K562 (cell line): ENCODE data around the gene SIRT7. TPM values are rescaled to one million over a fixed set of nuclear protein-coding genes. Genes with fewer than 3 reads are reported as not detected.

Experiments
- ATAC-seq: fragments of 200-7000 bp; cut with Tn5 transposase; 3 replicates; pipeline ENCODE4 v1.9.1; 2020; ENCODE audit warnings: moderate library complexity
- BruUV-seq: library from RNA; stranded (reverse); fragments of 400-500 nt; replicated peaks from 2 replicates; lab custom pipeline; 2021; lab: Mats Ljungman, UMichigan
- CTCF ChIA-PET: fragments of 300-600 bp; formaldehyde crosslinking; extraction: SDS; loops from one replicate; lab custom pipeline; 2021; ENCODE audit warnings: low intra/inter-chr PET ratio; lab: Yijun Ruan, JAX
- POLR2A ChIA-PET: fragments of 300-600, 350-650 bp; sonication (Branson Sonifier 250); formaldehyde crosslinking; extraction: SDS; loops from one replicate; lab custom pipeline; 2021; ENCODE audit warnings: antibody characterized with exemption, inconsistent platforms; lab: Yijun Ruan, JAX
- DNase-seq, 4 experiments: peaks; one replicate each; pipeline versions ENCODE4 v3.0.0 to v3.0.0-alpha.2; 2011 to 2018; ENCODE audit warnings: low spot score in 3 of 4, mixed read lengths in 3 of 4; ENCODE audit errors: extremely low read depth in 1 of 4
- FAIRE-seq: peaks from 2 replicates; lab custom pipeline; 2011; peaks lifted over from hg19 to GRCh38; lab: Jason Lieb, UNC
- H2AFZ ChIP-seq: 2 replicates; pipeline ENCODE4 v1.6.0; 2011; ENCODE audit warnings: low read depth, low read length, control low read depth, inconsistent platforms
- H3K27ac ChIP-seq: fragments of 200-600 bp; 3 replicates; pipeline ENCODE4 v1.8.0; 2011; ENCODE audit warnings: low read depth, mild to moderate bottlenecking, control low read depth, inconsistent platforms, low read length, moderate library complexity, mixed read lengths; ENCODE audit errors: extremely low read depth
- H3K27me3 ChIP-seq, 2 experiments: fragments of 300-600 bp in 1 of 2; 2 replicates in 1 of 2; 3 replicates in 1 of 2; pipeline versions ENCODE4 v1.6.0 to v1.8.0; 2011; ENCODE audit warnings: inconsistent platforms in 2 of 2, low read length in 2 of 2, mild to moderate bottlenecking in 1 of 2, mixed read lengths in 1 of 2, moderate library complexity in 1 of 2; ENCODE audit not compliant: control insufficient read depth in 2 of 2, insufficient read depth in 2 of 2
- H3K36me3 ChIP-seq: fragments of 300-600 bp; 3 replicates; pipeline ENCODE4 v1.8.0; 2011; ENCODE audit warnings: mild to moderate bottlenecking, low read length, inconsistent platforms; ENCODE audit not compliant: control insufficient read depth, insufficient read depth
- H3K4me1 ChIP-seq, 2 experiments: fragments of 200-600 bp in 1 of 2; replicated peaks in 1 of 2; 2 replicates in 1 of 2; 3 replicates in 1 of 2; pipeline versions ENCODE4 v1.5.1 to v1.8.0; 2011; ENCODE audit warnings: inconsistent platforms in 2 of 2, low read length in 2 of 2, mild to moderate bottlenecking in 1 of 2, mixed read lengths in 1 of 2, moderate library complexity in 1 of 2; ENCODE audit not compliant: control insufficient read depth in 2 of 2, insufficient read depth in 2 of 2
- H3K4me2 ChIP-seq: 2 replicates; pipeline ENCODE4 v1.6.1; 2011; ENCODE audit warnings: low read length, control low read depth, inconsistent platforms, mixed read lengths; ENCODE audit not compliant: insufficient read depth
- H3K4me3 ChIP-seq: fragments of 200-600 bp; sonication (generic), shearing (Covaris generic); 2 replicates; pipeline ENCODE4 v1.5.1; 2016; ENCODE audit warnings: control low read depth, inconsistent platforms
- H3K79me2 ChIP-seq: fragments of 200-600 bp; 3 replicates; pipeline ENCODE4 v1.8.0; 2011; ENCODE audit warnings: low read length, inconsistent platforms; ENCODE audit not compliant: control insufficient read depth, insufficient read depth
- H3K9ac ChIP-seq, 2 experiments: 2 replicates each; pipeline versions ENCODE4 v1.6.0 to v1.6.1; 2011; ENCODE audit warnings: low read depth in 2 of 2, low read length in 2 of 2, control low read depth in 1 of 2, inconsistent platforms in 1 of 2, mild to moderate bottlenecking in 1 of 2, mixed read lengths in 1 of 2; ENCODE audit not compliant: insufficient read depth in 1 of 2
- H3K9me1 ChIP-seq: one replicate; pipeline ENCODE4 v1.6.0; 2011; ENCODE audit warnings: inconsistent platforms, mild to moderate bottlenecking, low read length, moderate library complexity; ENCODE audit not compliant: control insufficient read depth, insufficient read depth
- H3K9me3 ChIP-seq: replicated peaks from 2 replicates; pipeline ENCODE4 v1.5.1; 2011; ENCODE audit warnings: low read depth, low read length, inconsistent platforms; ENCODE audit not compliant: control insufficient read depth, insufficient read depth
- H4K20me1 ChIP-seq: replicated peaks from 2 replicates; pipeline ENCODE4 v1.6.1; 2011; ENCODE audit warnings: low read length, inconsistent platforms, mixed read lengths; ENCODE audit not compliant: control insufficient read depth, insufficient read depth
- CBX1 ChIP-seq: sonication (generic); IDR thresholded peaks from 2 replicates; pipeline ENCODE4 v1.6.1; 2016; ENCODE audit warnings: antibody characterized with exemption, low read depth, mild to moderate bottlenecking
- CBX2 ChIP-seq: fragments of 200-600 bp; sonication (generic); IDR thresholded peaks from one replicate; pipeline ENCODE4 v1.6.1; 2012; ENCODE audit warnings: mild to moderate bottlenecking, low read length, inconsistent platforms; ENCODE audit not compliant: insufficient read depth, poor library complexity, severe bottlenecking
- CXXC5 ChIP-seq: fragments of 250-450 bp; sonication (Bioruptor Pico); IDR thresholded peaks from 2 replicates; pipeline ENCODE4 v1.8.0; 2022; ENCODE audit warnings: inconsistent platforms, mild to moderate bottlenecking, moderate library complexity
- E2F4 ChIP-seq: sonication (generic); formaldehyde crosslinking; IDR thresholded peaks from 2 replicates; pipeline ENCODE4 v1.8.0; 2022; ENCODE audit warnings: mild to moderate bottlenecking, low read depth, missing genetic modification reagents
- HDAC1 ChIP-seq, 2 experiments: fragments of 450-650 bp; IDR thresholded peaks; 2 replicates each; pipeline ENCODE4 v1.6.1; 2016 to 2017; ENCODE audit warnings: inconsistent platforms in 1 of 2, mild to moderate bottlenecking in 1 of 2, moderate library complexity in 1 of 2
- HMGN3 ChIP-seq: IDR thresholded peaks from 2 replicates; pipeline ENCODE4 v1.6.1; 2011; ENCODE audit warnings: borderline replicate concordance, low read depth, mild to moderate bottlenecking, mixed read lengths, low read length; ENCODE audit not compliant: insufficient read length; ENCODE audit errors: extremely low read depth
- MAZ ChIP-seq, 2 experiments: fragments of 450-650 bp in 1 of 2; sonication (generic) in 1 of 2; formaldehyde crosslinking; IDR thresholded peaks in 1 of 2; conservative IDR thresholded peaks in 1 of 2; 2 replicates each; pipeline versions ENCODE4 v1.4.0 to v1.5.0; 2020; ENCODE audit warnings: mild to moderate bottlenecking in 1 of 2, missing genetic modification reagents in 1 of 2
- MITF ChIP-seq: IDR thresholded peaks from 2 replicates; pipeline ENCODE4 v1.6.1; 2014; ENCODE audit warnings: antibody characterized with exemption
- NCOA1 ChIP-seq: fragments of 450-650 bp; IDR thresholded peaks from 2 replicates; pipeline ENCODE4 v1.6.1; 2016; ENCODE audit warnings: low read depth
- SAFB ChIP-seq: fragments of 200-400 bp; formaldehyde crosslinking; IDR thresholded peaks from 2 replicates; pipeline ENCODE4 v1.6.1; 2017; ENCODE audit warnings: low read depth, low read length, borderline replicate concordance
- TEAD4 ChIP-seq, 2 experiments: sonication (generic) in 1 of 2; formaldehyde crosslinking in 1 of 2; IDR thresholded peaks; 2 replicates each; pipeline versions ENCODE4 v1.6.1 to v1.8.0; 2012 to 2022; ENCODE audit warnings: borderline replicate concordance in 1 of 2, inconsistent platforms in 1 of 2, low read length in 1 of 2, mild to moderate bottlenecking in 1 of 2, missing genetic modification reagents in 1 of 2
- TFE3 ChIP-seq: fragments of 450-650 bp; formaldehyde crosslinking; IDR thresholded peaks from 2 replicates; pipeline ENCODE4 v1.4.0; 2020; ENCODE audit warnings: mild to moderate bottlenecking, mixed read lengths
- ZNF134 ChIP-seq: fragments of 250-450 bp; sonication (Bioruptor Pico); conservative IDR thresholded peaks from 2 replicates; pipeline ENCODE4 v1.4.0; 2020
- ZNF395 ChIP-seq: fragments of 200-800 bp; sonication (Bioruptor generic); IDR thresholded peaks from 2 replicates; pipeline ENCODE4 v1.6.1; 2017; ENCODE audit warnings: missing genetic modification characterization, missing compliant biosample characterization
- WGBS: fragments of 100-300 bp; shearing (Covaris generic); methylation state at CpG from one replicate; pipeline ENCODE4 v1.1.6; 2016; ENCODE audit warnings: low coverage, mixed read lengths; ENCODE audit not compliant: insufficient coverage; ENCODE audit errors: missing lambda C conversion rate; 5-methylcytosine and 5-hydroxymethylcytosine counted together
- in situ Hi-C: fragments of 300-500 bp; cut with MboI; formaldehyde crosslinking; loops from 4 replicates; pipeline ENCODE4 v1.15.0; 2018; ENCODE audit warnings: inconsistent platforms, mixed read lengths
- intact Hi-C: fragments of 100-400 bp; cut with micrococcal nuclease; formaldehyde crosslinking; loops from 2 replicates; pipeline ENCODE4 v1.14.2; 2022
- polyA plus RNA-seq, 8 experiments: library from polyadenylated mRNA; depleted of rRNA in 4 of 8; stranded (reverse) in 5 of 8; unstranded in 3 of 8; fragments of >200 nt; fragmentation: Nextera tagmentation in 2 of 8; fragmentation: Illumina TruSeq in 1 of 8; extraction: Ambion mirVana in 2 of 8; extraction: Trizol in 1 of 8; gene quantifications; 2 replicates each; pipeline versions ENCODE4 v1.2.1 to v1.2.3, GENCODE V29; 2011 to 2014; ENCODE audit warnings: inconsistent platforms in 1 of 8, missing spikeins in 1 of 8
- total RNA-seq, 7 experiments: library from RNA; depleted of rRNA in 6 of 7; stranded (reverse); fragments of >200 nt in 6 of 7; fragmentation: Illumina TruSeq in 2 of 7; extraction: Trizol in 2 of 7; gene quantifications; 2 replicates each; pipeline versions ENCODE4 v1.2.1 to v1.2.3, GENCODE V29; 2011 to 2021; ENCODE audit warnings: low replicate concordance in 1 of 7

SIRT7 gene
- total and polyA plus RNA-seq, 9 of the 15 experiments (the other 6 are each of a cell fraction or from before 2014, with no cell fraction given) = 1.6 to 54.8 (median 20.3) TPM

DNA sequence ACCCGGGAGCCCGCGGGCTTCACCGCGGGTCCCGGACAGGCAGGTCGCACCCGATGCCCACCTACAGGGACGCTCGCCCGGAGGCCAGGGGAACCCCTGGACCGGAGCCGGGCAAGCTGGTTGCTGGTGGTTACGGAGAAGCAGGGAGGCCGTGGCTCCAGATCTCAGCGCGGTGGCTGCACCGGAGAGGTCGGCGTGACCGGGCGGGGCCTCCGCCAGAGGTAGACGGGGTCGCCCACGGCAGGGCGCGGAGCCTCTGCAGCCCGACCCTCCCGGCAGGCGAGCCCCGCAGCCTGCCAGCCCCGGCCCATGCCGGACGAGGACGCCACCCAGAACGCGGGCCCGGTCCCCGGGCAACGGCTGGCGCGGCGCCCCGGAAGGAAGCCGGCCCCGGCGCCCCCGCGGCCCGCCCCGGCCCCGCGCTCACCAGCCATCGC, 7.1 kb downstream of the SIRT7 start:
- H2AFZ ChIP-seq = no peak overlapping the region
- H3K36me3 ChIP-seq = peaks cover 84% of the 10 kb centered on the region; the same call in 2 of the 3 replicates
- intact Hi-C loops = no loop called here
- TF ChIP-seq SAFB (no peak), ZNF134 (no peak), MITF (no peak), E2F4 (no peak), HMGN3 (peak; percentile 34), HDAC1 (IDR thresholded peaks at IDR 0.05) (peak in 1 of 2 experiments; percentile 36; a peak in 1 of 4 replicates), NCOA1 (no peak), CBX1 (no peak), TEAD4 (IDR thresholded peaks at IDR 0.05; ENCODE audit: low read length) (no peak), TEAD4 (CRISPR knock-in tag; IDR thresholded peaks at IDR 0.05; ENCODE audit: borderline replicate concordance) (no peak), ZNF395 (peak; percentile 48; the same call in 1 of the 2 replicates), CXXC5 (CRISPR knock-in tag) (no peak), CBX2 (no peak), MAZ (CRISPR knock-in tag; conservative IDR thresholded peaks at IDR 0.05 in 1 of 2, IDR thresholded peaks at IDR 0.05 in 1 of 2) (no peak), TFE3 (CRISPR knock-in tag) (no peak)

More for the DNA sequence above, 7.1 kb downstream of the SIRT7 start:
- in situ Hi-C loops = no loop called here
- Histone ChIP-seq H3K4me3 (peak overlapping the region; percentile 93), H4K20me1 (peaks cover 14% of the 10 kb centered on the region), H3K4me1 (peaks cover 31 to 93% of the 10 kb centered on the region in 2 experiments), H3K9me3 (no peaks in the 10 kb centered on the region), H3K27ac (peak overlapping the region; percentile 78), H3K4me2 (peak overlapping the region; percentile 82), H3K27me3 (no peaks in the 10 kb centered on the region), H3K9ac (peak overlapping the region; percentile 61 to 99), H3K79me2 (peaks cover 27% of the 10 kb centered on the region), H3K9me1 (peaks cover 6% of the 10 kb centered on the region)
- under 1% methylated on average over 27 of the region's 55 CpGs for WGBS
- no peak for FAIRE-seq
- CTCF ChIA-PET = interaction anchor here (0.6 kb wide), 1 partner anchor 280 kb away, joined by 3 read pairs; no protein-coding TSS in a partner anchor
- peak in 1 of 4 experiments; percentile 45 for DNase-seq
- POLR2A ChIA-PET = interaction anchor here (0.6 to 5.4 kb wide), 8 partner anchors 8 to 112 kb away, joined by 3 to 46 read pairs (median 3); partner anchors contain the start of genes CENPX and NPB
- no peak; the same call in 2 of the 3 replicates for ATAC-seq
- BruUV-seq = no TSS peak
